A549 (cell line): ENCODE results near the gene TMEM247. TPM values are rescaled to one million over a fixed set of nuclear protein-coding genes. Genes with fewer than 3 reads are reported as not detected.

Experiments
- ATAC-seq, 2 experiments: fragments of 200-7000 bp in 1 of 2; fragments of >200 bp in 1 of 2; cut with Nextera tagmentation in 1 of 2; cut with Tn5 transposase in 1 of 2; 3 replicates each; pipeline versions ENCODE4 v1.8.0 to v1.9.1; 2018 to 2020; ENCODE audit warnings: mild to moderate bottlenecking in 1 of 2, moderate library complexity in 1 of 2
- CTCF ChIA-PET: fragments of 300-600 bp; sonication (Branson Sonifier 250); formaldehyde crosslinking; extraction: SDS; loops from one replicate; lab custom pipeline; 2021; ENCODE audit warnings: antibody characterized with exemption, inconsistent platforms; lab: Yijun Ruan, JAX
- POLR2A ChIA-PET: fragments of 350-600 bp; formaldehyde crosslinking; extraction: SDS; loops from one replicate; lab custom pipeline; 2021; ENCODE audit warnings: antibody characterized with exemption, inconsistent platforms; lab: Yijun Ruan, JAX
- DNase-seq, 2 experiments: peaks; one replicate each; pipeline versions ENCODE4 v3.0.0 to v3.0.0-alpha.2; 2011 to 2016; ENCODE audit warnings: low read depth in 1 of 2, low spot score in 1 of 2
- FAIRE-seq: peaks from 2 replicates; lab custom pipeline; 2011; peaks lifted over from hg19 to GRCh38; lab: Jason Lieb, UNC
- H3K27ac ChIP-seq, 2 experiments: fragments of >200 bp; sonication (Bioruptor Twin); formaldehyde crosslinking; 3 replicates each; pipeline ENCODE4 v1.5.1; 2016 to 2017
- H3K4me1 ChIP-seq: fragments of >200 bp; sonication (Bioruptor Twin); formaldehyde crosslinking; 3 replicates; pipeline ENCODE4 v1.6.1; 2016
- H3K4me2 ChIP-seq: fragments of >200 bp; sonication (Bioruptor Twin); formaldehyde crosslinking; 3 replicates; pipeline ENCODE4 v1.6.1; 2016
- H3K4me3 ChIP-seq: fragments of >200 bp; sonication (Bioruptor Twin); formaldehyde crosslinking; 3 replicates; pipeline ENCODE4 v1.5.1; 2016
- H3K9me3 ChIP-seq: fragments of >200 bp; sonication (Bioruptor Twin); formaldehyde crosslinking; 3 replicates; pipeline ENCODE4 v1.6.1; 2016
- ATOH8 ChIP-seq: fragments of 250-450 bp; sonication (Bioruptor Pico); IDR thresholded peaks from 2 replicates; pipeline ENCODE4 v1.5.0; 2020; ENCODE audit warnings: low read depth, mild to moderate bottlenecking, moderate library complexity
- BHLHE40 ChIP-seq: IDR thresholded peaks from 2 replicates; pipeline ENCODE4 v1.6.1; 2012; ENCODE audit warnings: low read depth, low read length, inconsistent platforms
- CBX2 ChIP-seq: fragments of 200-600 bp; sonication (generic); IDR thresholded peaks from 2 replicates; pipeline ENCODE4 v1.6.1; 2016; ENCODE audit warnings: low read depth, mild to moderate bottlenecking, borderline replicate concordance
- EHMT2 ChIP-seq: fragments of 200-600 bp; sonication (generic); IDR thresholded peaks from 2 replicates; pipeline ENCODE4 v1.6.1; 2016; ENCODE audit warnings: antibody characterized with exemption, low read depth, mild to moderate bottlenecking, moderate library complexity
- EP300 ChIP-seq, 2 experiments: fragments of >200 bp; sonication (Bioruptor Twin); formaldehyde crosslinking; IDR thresholded peaks; 2 replicates in 1 of 2; 3 replicates in 1 of 2; pipeline ENCODE4 v1.6.1; 2016 to 2017
- ESRRA ChIP-seq: fragments of 150-350 bp; IDR thresholded peaks from 2 replicates; pipeline ENCODE4 v1.6.1; 2014; ENCODE audit warnings: mild to moderate bottlenecking, low read length, borderline replicate concordance
- FOSB ChIP-seq: fragments of 250-450 bp; sonication (Bioruptor Pico); IDR thresholded peaks from 2 replicates; pipeline ENCODE4 v1.5.0; 2020; ENCODE audit warnings: mild to moderate bottlenecking, moderate library complexity
- FOXS1 ChIP-seq: fragments of 250-450 bp; sonication (Bioruptor Pico); IDR thresholded peaks from 2 replicates; pipeline ENCODE4 v1.5.0; 2020; ENCODE audit warnings: mild to moderate bottlenecking, moderate library complexity
- HOXB13 ChIP-seq: fragments of 250-450 bp; sonication (Bioruptor Pico); IDR thresholded peaks from 2 replicates; pipeline ENCODE4 v1.5.0; 2020; ENCODE audit warnings: low read depth, mild to moderate bottlenecking, moderate library complexity
- KDM1A ChIP-seq: fragments of 200-600 bp; sonication (generic); IDR thresholded peaks from 2 replicates; pipeline ENCODE4 v1.6.1; 2016; ENCODE audit warnings: low read depth, mild to moderate bottlenecking
- MAX ChIP-seq: IDR thresholded peaks from 2 replicates; pipeline ENCODE4 v1.6.1; 2012
- MYC ChIP-seq: IDR thresholded peaks from 2 replicates; pipeline ENCODE4 v1.6.1; 2012; ENCODE audit warnings: mild to moderate bottlenecking, inconsistent platforms, low read length, improper control_type of control experiment, borderline replicate concordance
- NPAS2 ChIP-seq: fragments of 250-450 bp; sonication (Bioruptor Pico); IDR thresholded peaks from 2 replicates; pipeline ENCODE4 v1.8.0; 2022; ENCODE audit warnings: mild to moderate bottlenecking, moderate library complexity, borderline replicate concordance
- NR3C1 ChIP-seq: fragments of >200 bp; sonication (Bioruptor Twin); formaldehyde crosslinking; IDR thresholded peaks from 3 replicates; pipeline ENCODE4 v1.6.1; 2017
- POLR2AphosphoS2 ChIP-seq: conservative IDR thresholded peaks from 2 replicates; pipeline ENCODE4 v1.6.1; 2012; ENCODE audit warnings: low read length, improper control_type of control experiment, inconsistent platforms
- RCOR1 ChIP-seq: fragments of 150-350 bp; IDR thresholded peaks from 2 replicates; pipeline ENCODE4 v1.6.1; 2014; ENCODE audit warnings: antibody characterized with exemption, low read length, low read depth
- REST ChIP-seq: fragments of 200-600 bp; sonication (generic); IDR thresholded peaks from 2 replicates; pipeline ENCODE4 v1.6.1; 2016; ENCODE audit warnings: antibody characterized with exemption, mild to moderate bottlenecking, moderate library complexity
- RFX5 ChIP-seq: fragments of 450-650 bp; IDR thresholded peaks from 2 replicates; pipeline ENCODE4 v1.7.1; 2014; ENCODE audit warnings: antibody characterized with exemption, mild to moderate bottlenecking, moderate library complexity
- RNF2 ChIP-seq: fragments of 200-600 bp; sonication (generic); IDR thresholded peaks from 2 replicates; pipeline ENCODE4 v1.6.1; 2016; ENCODE audit warnings: low read depth, mild to moderate bottlenecking, antibody characterized with exemption, moderate library complexity, borderline replicate concordance
- TFCP2L1 ChIP-seq: fragments of 250-450 bp; sonication (Bioruptor Pico); IDR thresholded peaks from 2 replicates; pipeline ENCODE4 v1.5.0; 2021; ENCODE audit warnings: mild to moderate bottlenecking
- TP53 ChIP-seq: fragments of 250-450 bp; sonication (Bioruptor Pico); IDR thresholded peaks from 2 replicates; pipeline ENCODE4 v1.5.0; 2021; ENCODE audit warnings: mild to moderate bottlenecking, moderate library complexity
- ZSCAN20 ChIP-seq: fragments of 250-450 bp; sonication (Bioruptor Pico); IDR thresholded peaks from 2 replicates; pipeline ENCODE4 v1.8.0; 2022; ENCODE audit warnings: mild to moderate bottlenecking, moderate library complexity
- WGBS: methylation state at CpG from one replicate; pipeline ENCODE4 v1.1.6; 2017; ENCODE audit errors: missing lambda C conversion rate; 5-methylcytosine and 5-hydroxymethylcytosine counted together
- polyA plus RNA-seq, 4 experiments: library from polyadenylated mRNA; depleted of rRNA in 3 of 4; stranded (reverse); fragments of >200 nt; fragmentation: RNase III in 1 of 4; extraction: RNeasy Plus Mini Kit Qiagen cat#74134 plus additional on column Dnase treatment in 1 of 4; gene quantifications; 2 replicates in 3 of 4; 3 replicates in 1 of 4; pipeline ENCODE4 v1.2.3, GENCODE V29; 2011 to 2017
- TF ChIP-seq, protein P1 (sequence below): fragments of 450-650 bp; IDR thresholded peaks from 2 replicates; pipeline ENCODE4 v1.6.1; 2014; ENCODE audit warnings: antibody characterized with exemption
- TF ChIP-seq, protein P2 (sequence below): fragments of >200 bp; sonication (Bioruptor Twin); formaldehyde crosslinking; IDR thresholded peaks from 3 replicates; pipeline ENCODE4 v1.6.1; 2016
- TF ChIP-seq, protein P3 (sequence below): fragments of >200 bp; sonication (Bioruptor Twin); formaldehyde crosslinking; IDR thresholded peaks from 2 replicates; pipeline ENCODE4 v1.6.1; 2016

Gene TMEM247
- polyA plus RNA-seq, 2 of the 4 experiments (the other 2 are of a cell fraction), result not detected

DNA sequence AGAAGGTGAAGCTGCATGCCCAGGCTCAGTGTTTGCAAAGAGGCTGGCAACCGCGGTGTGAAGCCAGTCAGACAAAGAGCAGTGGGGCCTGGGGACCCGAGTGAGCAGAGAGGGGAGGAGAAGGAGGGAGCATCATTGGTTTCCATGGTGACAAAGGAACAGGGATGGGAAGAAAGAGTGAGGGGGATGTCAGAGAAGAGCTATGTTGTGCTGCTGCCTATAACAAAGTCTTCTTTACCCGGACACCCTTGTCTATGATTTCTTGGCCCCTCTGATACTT, 14.5 kb downstream of the TMEM247 start:
- peak overlapping the region; percentile 60 for H3K4me2 ChIP-seq
- POLR2A ChIA-PET, result no interaction called here
- FAIRE-seq, result no peak
- no peak overlapping the region for H3K4me3 ChIP-seq
- TF ChIP-seq ESRRA, result no peak
- no peak for TF ChIP-seq POLR2AphosphoS2
- TF ChIP-seq BHLHE40, result no peak
- TF ChIP-seq, protein P1, sequence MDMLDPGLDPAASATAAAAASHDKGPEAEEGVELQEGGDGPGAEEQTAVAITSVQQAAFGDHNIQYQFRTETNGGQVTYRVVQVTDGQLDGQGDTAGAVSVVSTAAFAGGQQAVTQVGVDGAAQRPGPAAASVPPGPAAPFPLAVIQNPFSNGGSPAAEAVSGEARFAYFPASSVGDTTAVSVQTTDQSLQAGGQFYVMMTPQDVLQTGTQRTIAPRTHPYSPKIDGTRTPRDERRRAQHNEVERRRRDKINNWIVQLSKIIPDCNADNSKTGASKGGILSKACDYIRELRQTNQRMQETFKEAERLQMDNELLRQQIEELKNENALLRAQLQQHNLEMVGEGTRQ, result no peak
- no peak for TF ChIP-seq NR3C1
- no peak for TF ChIP-seq MYC
- TF ChIP-seq, protein P2, sequence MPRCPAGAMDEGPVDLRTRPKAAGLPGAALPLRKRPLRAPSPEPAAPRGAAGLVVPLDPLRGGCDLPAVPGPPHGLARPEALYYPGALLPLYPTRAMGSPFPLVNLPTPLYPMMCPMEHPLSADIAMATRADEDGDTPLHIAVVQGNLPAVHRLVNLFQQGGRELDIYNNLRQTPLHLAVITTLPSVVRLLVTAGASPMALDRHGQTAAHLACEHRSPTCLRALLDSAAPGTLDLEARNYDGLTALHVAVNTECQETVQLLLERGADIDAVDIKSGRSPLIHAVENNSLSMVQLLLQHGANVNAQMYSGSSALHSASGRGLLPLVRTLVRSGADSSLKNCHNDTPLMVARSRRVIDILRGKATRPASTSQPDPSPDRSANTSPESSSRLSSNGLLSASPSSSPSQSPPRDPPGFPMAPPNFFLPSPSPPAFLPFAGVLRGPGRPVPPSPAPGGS, result no peak
- TF ChIP-seq RFX5, result no peak
- no peak for TF ChIP-seq FOSB (CRISPR knock-in tag)
- TF ChIP-seq, protein P3, sequence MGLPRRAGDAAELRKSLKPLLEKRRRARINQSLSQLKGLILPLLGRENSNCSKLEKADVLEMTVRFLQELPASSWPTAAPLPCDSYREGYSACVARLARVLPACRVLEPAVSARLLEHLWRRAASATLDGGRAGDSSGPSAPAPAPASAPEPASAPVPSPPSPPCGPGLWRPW, result no peak
- TF ChIP-seq ZSCAN20 (CRISPR knock-in tag), result no peak
- no peak for DNase-seq
- ATAC-seq, result peak; percentile 5 to 24; a peak in 3 of 6 replicates
- CTCF ChIA-PET, result interaction anchor here (1.0 to 1.5 kb wide), 2 partner anchors 11 to 13 kb away, joined by 5 to 6 read pairs; no protein-coding TSS in a partner anchor
- H3K4me1 ChIP-seq, result peaks cover 13% of the 10 kb centered on the region
- no peaks in the 10 kb centered on the region for H3K9me3 ChIP-seq
- H3K27ac ChIP-seq, result peak overlapping the region in 1 of 2 experiments; percentile 73; a peak in 2 of 6 replicates
- 66% methylated on average over 4 of the region's 4 CpGs for WGBS

GRCh38 chr2:46494596-46494995, 15.2 kb downstream of the TMEM247 start:
- ChIA-PET POLR2A (no interaction called here), CTCF (interaction anchor here (0.6 to 1.5 kb wide), 3 partner anchors 14 to 156 kb away, joined by 3 to 6 read pairs (median 3); no protein-coding TSS in a partner anchor)
- no peak for ATAC-seq
- Histone ChIP-seq H3K4me3 (no peak overlapping the region), H3K27ac (no peak overlapping the region), H3K9me3 (no peaks in the 10 kb centered on the region), H3K4me2 (no peak overlapping the region), H3K4me1 (peaks cover 18% of the 10 kb centered on the region)
- no peak for TF ChIP-seq NPAS2
- TF ChIP-seq TP53 (CRISPR knock-in tag), result no peak
- TF ChIP-seq RCOR1, result no peak
- no peak for TF ChIP-seq MAX
- TF ChIP-seq RNF2, result no peak
- no peak for TF ChIP-seq FOXS1 (CRISPR knock-in tag)
- WGBS, result 99% methylated on average over 4 of the region's 4 CpGs
- DNase-seq, result no peak
- no peak for FAIRE-seq

- Histone ChIP-seq H3K4me2 (no peak overlapping the region), H3K4me1 (peaks cover 18% of the 10 kb centered on the region), H3K27ac (no peak overlapping the region), H3K4me3 (no peak overlapping the region), H3K9me3 (no peaks in the 10 kb centered on the region)
- no peak for FAIRE-seq
- 77% methylated on average over 9 of the region's 9 CpGs for WGBS
- POLR2A ChIA-PET, result no interaction called here
- DNase-seq, result no peak
- CTCF ChIA-PET, result interaction anchor here (0.6 to 1.5 kb wide), 3 partner anchors 15 to 155 kb away, joined by 3 to 6 read pairs (median 3); no protein-coding TSS in a partner anchor
- no peak for ATAC-seq
- TF ChIP-seq RCOR1 (no peak), CBX2 (no peak), EP300 (IDR thresholded peaks at IDR 0.05) (no peak), FOSB (CRISPR knock-in tag) (no peak), ESRRA (no peak), KDM1A (no peak), NR3C1 (no peak), REST (no peak), TFCP2L1 (CRISPR knock-in tag) (no peak), ATOH8 (CRISPR knock-in tag) (no peak), HOXB13 (CRISPR knock-in tag) (no peak), EHMT2 (no peak)
- TF ChIP-seq, protein P2, result no peak
Measured at GRCh38 chr2:46495231-46496030, 16.1 kb downstream of the TMEM247 start.
